ENCODE data around the gene PWWP2B. TPM values are rescaled to one million over a fixed set of nuclear protein-coding genes. Genes with fewer than 3 reads are reported as not detected.

The PWWP2B gene
- total and polyA plus RNA-seq, 2 of the 13 experiments (the other 11 are each of a cell fraction or from before 2014, with no cell fraction given): 2.3 to 4.7 TPM

DNA sequence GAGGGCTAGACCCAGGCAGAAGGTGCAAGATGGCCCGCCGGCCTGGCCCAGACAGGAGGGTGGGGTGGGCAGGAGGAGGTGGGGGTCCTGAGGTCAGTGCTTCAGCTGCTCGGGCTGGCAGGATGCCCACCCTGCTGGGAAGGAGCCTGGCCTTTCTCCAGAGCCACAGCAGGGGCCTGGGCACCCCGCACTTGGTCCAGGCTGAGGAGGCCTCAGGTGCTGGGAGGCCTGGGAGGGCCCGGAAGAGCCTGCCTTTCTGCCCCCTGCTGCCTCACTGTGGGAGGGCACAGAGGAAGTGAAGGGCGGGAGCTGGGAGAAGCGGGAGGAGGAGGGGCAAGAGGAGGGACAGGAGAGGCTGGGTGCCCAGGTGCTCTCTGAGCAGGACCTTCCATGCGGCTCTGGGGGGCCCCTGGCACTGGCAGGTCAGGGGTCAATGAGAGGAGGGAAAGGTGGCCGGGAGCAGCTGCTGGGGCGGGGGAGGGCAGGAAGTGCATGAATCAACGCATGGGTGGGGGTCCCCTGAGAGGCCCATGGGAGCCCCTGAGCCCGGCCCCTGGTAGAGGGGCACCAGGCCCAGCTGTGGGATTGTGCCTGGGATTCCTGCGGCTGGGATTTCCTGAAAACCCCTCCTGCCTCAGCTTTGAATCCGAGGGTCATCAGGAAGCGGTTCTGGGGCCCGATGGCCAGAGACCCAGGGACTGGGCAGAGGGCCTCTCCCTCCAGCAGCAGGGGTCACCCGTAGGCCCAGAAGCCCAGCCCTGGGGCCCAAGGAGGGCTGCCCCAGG lies 49.9 kb downstream of the PWWP2B start (continued):
- TF ChIP-seq MYC (CRISPR knock-in tag; IDR thresholded peaks at IDR 0.05; ENCODE audit: borderline replicate concordance) (peak; percentile 35; the same call in 1 of the 2 replicates), KLF15 (CRISPR knock-in tag; IDR thresholded peaks at IDR 0.05; ENCODE audit: borderline replicate concordance) (no peak), FOXM1 (CRISPR knock-in tag; IDR thresholded peaks at IDR 0.05) (no peak), LCORL (IDR thresholded peaks at IDR 0.05) (no peak), LCORL (CRISPR knock-in tag; IDR thresholded peaks at IDR 0.05) (peak; percentile 51; the same call in 1 of the 2 replicates), ATM (IDR thresholded peaks at IDR 0.05; ENCODE audit: borderline replicate concordance) (no peak), SKI (IDR thresholded peaks at IDR 0.05; ENCODE audit: partially characterized antibody) (no peak), DMAP1 (CRISPR knock-in tag; IDR thresholded peaks at IDR 0.05) (0 out of 2 replicates have a peak, but pooled peaks have one; percentile 20)
- TF ChIP-seq, protein P1, sequence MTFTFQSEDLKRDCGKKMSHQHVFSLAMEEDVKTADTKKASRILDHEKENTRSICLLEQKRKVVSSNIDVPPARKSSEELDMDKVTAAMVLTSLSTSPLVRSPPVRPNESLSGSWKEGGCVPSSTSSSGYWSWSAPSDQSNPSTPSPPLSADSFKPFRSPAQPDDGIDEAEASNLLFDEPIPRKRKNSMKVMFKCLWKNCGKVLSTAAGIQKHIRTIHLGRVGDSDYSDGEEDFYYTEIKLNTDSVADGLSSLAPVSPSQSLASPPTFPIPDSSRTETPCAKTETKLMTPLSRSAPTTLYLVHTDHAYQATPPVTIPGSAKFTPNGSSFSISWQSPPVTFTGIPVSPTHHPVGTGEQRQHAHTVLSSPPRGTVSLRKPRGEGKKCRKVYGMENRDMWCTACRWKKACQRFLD (CRISPR knock-in tag; IDR thresholded peaks at IDR 0.05; ENCODE audit: borderline replicate concordance): no peak
- TF ChIP-seq, protein P2, sequence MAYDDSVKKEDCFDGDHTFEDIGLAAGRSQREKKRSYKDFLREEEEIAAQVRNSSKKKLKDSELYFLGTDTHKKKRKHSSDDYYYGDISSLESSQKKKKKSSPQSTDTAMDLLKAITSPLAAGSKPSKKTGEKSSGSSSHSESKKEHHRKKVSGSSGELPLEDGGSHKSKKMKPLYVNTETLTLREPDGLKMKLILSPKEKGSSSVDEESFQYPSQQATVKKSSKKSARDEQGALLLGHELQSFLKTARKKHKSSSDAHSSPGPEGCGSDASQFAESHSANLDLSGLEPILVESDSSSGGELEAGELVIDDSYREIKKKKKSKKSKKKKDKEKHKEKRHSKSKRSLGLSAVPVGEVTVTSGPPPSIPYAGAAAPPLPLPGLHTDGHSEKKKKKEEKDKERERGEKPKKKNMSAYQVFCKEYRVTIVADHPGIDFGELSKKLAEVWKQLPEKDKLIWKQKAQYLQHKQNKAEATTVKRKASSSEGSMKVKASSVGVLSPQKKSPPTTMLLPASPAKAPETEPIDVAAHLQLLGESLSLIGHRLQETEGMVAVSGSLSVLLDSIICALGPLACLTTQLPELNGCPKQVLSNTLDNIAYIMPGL (CRISPR knock-in tag; IDR thresholded peaks at IDR 0.05; ENCODE audit: borderline replicate concordance in 1 of 2, low read depth in 1 of 2): peak; percentile 60 to 64; a peak in 2 of 4 replicates
- TF ChIP-seq, protein P3, sequence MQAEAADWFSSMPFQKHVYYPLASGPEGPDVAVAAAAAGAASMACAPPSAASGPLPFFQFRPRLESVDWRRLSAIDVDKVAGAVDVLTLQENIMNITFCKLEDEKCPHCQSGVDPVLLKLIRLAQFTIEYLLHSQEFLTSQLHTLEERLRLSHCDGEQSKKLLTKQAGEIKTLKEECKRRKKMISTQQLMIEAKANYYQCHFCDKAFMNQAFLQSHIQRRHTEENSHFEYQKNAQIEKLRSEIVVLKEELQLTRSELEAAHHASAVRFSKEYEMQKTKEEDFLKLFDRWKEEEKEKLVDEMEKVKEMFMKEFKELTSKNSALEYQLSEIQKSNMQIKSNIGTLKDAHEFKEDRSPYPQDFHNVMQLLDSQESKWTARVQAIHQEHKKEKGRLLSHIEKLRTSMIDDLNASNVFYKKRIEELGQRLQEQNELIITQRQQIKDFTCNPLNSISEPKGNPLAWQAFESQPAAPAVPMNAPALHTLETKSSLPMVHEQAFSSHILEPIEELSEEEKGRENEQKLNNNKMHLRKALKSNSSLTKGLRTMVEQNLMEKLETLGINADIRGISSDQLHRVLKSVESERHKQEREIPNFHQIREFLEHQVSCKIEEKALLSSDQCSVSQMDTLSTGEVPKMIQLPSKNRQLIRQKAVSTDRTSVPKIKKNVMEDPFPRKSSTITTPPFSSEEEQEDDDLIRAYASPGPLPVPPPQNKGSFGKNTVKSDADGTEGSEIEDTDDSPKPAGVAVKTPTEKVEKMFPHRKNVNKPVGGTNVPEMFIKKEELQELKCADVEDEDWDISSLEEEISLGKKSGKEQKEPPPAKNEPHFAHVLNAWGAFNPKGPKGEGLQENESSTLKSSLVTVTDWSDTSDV (CRISPR knock-in tag; IDR thresholded peaks at IDR 0.05): 0 out of 2 replicates have a peak, but pooled peaks have one; percentile 4
- TF ChIP-seq, protein P4, sequence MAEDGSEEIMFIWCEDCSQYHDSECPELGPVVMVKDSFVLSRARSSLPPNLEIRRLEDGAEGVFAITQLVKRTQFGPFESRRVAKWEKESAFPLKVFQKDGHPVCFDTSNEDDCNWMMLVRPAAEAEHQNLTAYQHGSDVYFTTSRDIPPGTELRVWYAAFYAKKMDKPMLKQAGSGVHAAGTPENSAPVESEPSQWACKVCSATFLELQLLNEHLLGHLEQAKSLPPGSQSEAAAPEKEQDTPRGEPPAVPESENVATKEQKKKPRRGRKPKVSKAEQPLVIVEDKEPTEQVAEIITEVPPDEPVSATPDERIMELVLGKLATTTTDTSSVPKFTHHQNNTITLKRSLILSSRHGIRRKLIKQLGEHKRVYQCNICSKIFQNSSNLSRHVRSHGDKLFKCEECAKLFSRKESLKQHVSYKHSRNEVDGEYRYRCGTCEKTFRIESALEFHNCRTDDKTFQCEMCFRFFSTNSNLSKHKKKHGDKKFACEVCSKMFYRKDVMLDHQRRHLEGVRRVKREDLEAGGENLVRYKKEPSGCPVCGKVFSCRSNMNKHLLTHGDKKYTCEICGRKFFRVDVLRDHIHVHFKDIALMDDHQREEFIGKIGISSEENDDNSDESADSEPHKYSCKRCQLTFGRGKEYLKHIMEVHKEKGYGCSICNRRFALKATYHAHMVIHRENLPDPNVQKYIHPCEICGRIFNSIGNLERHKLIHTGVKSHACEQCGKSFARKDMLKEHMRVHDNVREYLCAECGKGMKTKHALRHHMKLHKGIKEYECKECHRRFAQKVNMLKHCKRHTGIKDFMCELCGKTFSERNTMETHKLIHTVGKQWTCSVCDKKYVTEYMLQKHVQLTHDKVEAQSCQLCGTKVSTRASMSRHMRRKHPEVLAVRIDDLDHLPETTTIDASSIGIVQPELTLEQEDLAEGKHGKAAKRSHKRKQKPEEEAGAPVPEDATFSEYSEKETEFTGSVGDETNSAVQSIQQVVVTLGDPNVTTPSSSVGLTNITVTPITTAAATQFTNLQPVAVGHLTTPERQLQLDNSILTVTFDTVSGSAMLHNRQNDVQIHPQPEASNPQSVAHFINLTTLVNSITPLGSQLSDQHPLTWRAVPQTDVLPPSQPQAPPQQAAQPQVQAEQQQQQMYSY (CRISPR knock-in tag; IDR thresholded peaks at IDR 0.05): no peak
- TF ChIP-seq, protein P5, sequence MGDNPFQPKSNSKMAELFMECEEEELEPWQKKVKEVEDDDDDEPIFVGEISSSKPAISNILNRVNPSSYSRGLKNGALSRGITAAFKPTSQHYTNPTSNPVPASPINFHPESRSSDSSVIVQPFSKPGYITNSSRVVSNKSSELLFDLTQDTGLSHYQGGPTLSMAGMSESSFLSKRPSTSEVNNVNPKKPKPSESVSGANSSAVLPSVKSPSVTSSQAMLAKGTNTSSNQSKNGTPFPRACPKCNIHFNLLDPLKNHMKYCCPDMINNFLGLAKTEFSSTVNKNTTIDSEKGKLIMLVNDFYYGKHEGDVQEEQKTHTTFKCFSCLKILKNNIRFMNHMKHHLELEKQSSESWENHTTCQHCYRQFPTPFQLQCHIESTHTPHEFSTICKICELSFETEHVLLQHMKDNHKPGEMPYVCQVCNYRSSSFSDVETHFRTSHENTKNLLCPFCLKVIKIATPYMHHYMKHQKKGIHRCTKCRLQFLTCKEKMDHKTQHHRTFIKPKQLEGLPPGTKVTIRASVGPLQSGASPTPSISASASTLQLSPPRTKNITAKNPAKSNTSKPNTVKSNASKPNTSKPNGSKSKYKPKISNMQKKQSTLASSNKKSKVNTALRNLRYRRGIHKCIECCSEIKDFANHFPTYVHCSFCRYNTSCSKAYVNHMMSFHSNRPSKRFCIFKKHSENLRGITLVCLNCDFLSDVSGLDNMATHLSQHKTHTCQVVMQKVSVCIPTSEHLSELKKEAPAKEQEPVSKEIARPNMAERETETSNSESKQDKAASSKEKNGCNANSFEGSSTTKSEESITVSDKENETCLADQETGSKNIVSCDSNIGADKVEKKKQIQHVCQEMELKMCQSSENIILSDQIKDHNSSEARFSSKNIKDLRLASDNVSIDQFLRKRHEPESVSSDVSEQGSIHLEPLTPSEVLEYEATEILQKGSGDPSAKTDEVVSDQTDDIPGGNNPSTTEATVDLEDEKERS (CRISPR knock-in tag; IDR thresholded peaks at IDR 0.05): 0 out of 2 replicates have a peak, but pooled peaks have one; percentile 50
